ENCODE data around the gene MTARC1.

GRCh38 chr1:220824031-220824989, 37.6 kb downstream of the MTARC1 start:
- TF ChIP-seq CTCF (IDR thresholded peaks at IDR 0.05) (no peak), POLR2A (IDR thresholded peaks at IDR 0.05) (no peak)
